Jurkat, Clone E6-1 (cell line): ENCODE measurements around the gene SKIC8. TPM values are rescaled to one million over a fixed set of nuclear protein-coding genes. Genes with fewer than 3 reads are reported as not detected.

Experiments
- DNase-seq: peaks from one replicate; pipeline ENCODE4 v3.0.0-alpha.2; 2011; ENCODE audit warnings: low read depth, low spot score
- H3K4me3 ChIP-seq: 2 replicates; pipeline ENCODE4 v1.5.1; 2011; ENCODE audit warnings: mild to moderate bottlenecking, low read length, control low read depth, moderate library complexity
- polyA plus RNA-seq: library from polyadenylated mRNA; unstranded; fragments of >200 nt; gene quantifications from one replicate; pipeline ENCODE4 v1.2.1, GENCODE V29; 2012; ENCODE audit warnings: missing spikeins; ENCODE audit not compliant: insufficient read length, insufficient read depth

The SKIC8 gene
- 138 TPM for polyA plus RNA-seq

DNA sequence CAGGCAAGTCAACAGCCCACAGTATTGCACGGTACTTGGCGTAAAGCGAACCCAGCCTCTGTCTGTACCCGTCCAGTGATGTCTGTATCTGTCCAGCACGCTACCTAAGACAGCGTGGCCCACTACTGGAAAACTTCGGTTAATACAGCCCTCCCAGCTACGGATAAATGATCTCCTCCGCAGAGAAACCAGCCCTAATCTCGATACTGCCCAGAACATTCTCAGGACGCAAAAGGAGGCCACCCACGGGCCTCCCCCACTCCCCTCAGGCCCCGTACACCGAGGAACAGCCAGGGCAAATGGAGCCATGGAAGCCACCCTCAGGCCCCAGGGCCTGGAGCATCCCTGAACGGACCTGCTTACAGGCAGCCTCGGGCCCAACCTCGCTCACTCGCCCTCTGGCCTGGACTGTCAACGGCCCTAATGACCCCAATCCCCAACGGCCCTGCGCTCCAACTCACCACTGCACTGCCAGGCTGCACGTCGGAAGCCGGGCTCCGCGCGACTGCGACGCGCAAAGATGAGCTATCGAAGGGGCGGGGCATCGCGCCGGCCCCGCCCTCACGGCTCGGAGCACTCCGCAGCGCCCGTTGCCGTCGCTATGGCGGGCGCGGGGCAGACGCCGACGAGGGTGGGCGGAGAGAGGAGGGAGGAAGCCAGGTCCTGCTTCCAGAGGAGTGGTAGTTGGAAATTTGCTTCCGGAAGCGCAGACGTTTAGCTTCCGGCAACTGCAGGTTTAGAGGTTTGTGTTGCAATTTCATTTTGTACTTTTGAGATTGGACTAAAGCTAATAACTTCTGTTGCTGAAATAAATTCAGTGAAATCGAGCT lies at the start of gene SKIC8:
Gene SKIC8 (minus strand): TSS at position 509 of the 830 bp plus-strand sequence. CDS start 3,923 bp downstream, outside the sequence.
- peak; percentile 91 for DNase-seq
- peak within 1 kb of the TSS; percentile 97 for H3K4me3 ChIP-seq

DNA sequence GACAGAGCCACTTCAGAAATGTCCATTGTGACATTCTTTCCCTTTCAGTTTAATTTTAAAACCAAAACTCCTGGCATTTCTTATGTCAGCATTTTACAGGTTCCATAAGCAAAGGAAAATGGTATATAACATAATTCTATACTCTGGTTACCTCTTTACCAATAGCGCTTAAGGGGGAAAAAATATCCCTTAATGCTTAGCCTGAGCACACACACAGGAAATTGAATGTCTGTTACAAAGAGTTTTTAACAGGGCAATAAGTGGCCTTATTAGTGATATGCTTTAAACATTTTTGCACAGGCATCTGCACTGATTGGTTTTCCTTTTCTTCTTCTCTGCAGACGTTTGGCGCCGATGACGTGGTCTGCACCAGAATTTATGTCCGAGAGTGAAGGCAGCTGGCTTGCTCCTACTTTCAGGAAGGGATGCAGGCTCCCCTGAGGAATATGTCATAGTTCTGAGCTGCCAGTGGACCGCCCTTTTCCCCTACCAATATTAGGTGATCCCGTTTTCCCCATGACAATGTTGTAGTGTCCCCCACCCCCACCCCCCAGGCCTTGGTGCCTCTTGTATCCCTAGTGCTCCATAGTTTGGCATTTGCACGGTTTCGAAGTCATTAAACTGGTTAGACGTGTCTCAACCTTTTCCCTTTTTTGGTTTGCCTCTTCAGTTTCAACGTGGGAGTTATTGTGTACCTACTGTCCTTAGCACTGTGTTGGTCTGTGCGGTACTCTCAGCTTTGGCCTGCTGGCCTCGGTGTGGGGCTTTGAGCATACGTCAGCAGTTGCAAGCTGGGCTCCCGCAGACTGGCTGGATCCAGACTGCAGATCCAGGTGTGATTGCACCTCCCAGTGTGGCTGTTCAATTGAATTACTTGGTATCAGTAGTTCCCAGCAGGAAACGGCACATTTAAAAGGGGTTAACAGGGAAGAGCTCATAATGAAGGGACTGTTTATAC lies 48.5 kb upstream of the SKIC8 start:
- no peak overlapping the region for H3K4me3 ChIP-seq
- DNase-seq = no peak

DNA sequence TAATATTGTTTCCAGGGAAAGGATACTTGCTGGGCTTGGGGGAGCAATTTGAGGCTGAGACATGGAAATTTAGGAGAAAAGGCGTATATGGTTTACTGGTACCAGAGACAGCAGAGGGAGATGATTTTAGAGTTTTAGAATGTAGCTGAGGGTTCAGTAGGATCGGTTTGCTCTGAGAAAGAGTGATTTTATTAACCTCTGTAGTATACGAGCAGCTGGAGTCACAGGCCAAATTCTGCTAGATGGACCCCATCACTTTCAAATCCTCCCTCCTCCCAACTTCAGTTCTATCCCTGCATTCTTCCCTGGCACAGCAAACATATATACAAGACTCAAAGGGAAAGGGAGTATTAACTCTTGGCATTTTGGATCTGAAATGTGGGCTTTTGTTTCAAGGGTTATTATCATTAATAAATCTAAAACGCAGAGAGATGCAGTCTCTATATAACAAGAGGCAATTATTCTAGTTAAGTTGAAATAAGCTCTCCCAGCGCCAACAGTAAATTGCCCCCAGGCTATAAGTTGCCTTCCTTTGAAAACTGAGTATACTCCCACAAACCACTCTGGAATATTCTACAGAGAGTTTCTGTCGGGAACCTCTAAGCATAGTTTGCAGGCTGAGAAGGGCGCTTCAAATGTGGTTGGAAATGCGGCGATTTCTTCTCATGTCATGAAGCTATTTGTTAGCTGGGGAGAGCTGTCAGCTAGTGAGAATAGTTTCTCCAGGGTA lies 46.2 kb upstream of the SKIC8 start:
- no peak overlapping the region for H3K4me3 ChIP-seq
- DNase-seq = no peak

DNA sequence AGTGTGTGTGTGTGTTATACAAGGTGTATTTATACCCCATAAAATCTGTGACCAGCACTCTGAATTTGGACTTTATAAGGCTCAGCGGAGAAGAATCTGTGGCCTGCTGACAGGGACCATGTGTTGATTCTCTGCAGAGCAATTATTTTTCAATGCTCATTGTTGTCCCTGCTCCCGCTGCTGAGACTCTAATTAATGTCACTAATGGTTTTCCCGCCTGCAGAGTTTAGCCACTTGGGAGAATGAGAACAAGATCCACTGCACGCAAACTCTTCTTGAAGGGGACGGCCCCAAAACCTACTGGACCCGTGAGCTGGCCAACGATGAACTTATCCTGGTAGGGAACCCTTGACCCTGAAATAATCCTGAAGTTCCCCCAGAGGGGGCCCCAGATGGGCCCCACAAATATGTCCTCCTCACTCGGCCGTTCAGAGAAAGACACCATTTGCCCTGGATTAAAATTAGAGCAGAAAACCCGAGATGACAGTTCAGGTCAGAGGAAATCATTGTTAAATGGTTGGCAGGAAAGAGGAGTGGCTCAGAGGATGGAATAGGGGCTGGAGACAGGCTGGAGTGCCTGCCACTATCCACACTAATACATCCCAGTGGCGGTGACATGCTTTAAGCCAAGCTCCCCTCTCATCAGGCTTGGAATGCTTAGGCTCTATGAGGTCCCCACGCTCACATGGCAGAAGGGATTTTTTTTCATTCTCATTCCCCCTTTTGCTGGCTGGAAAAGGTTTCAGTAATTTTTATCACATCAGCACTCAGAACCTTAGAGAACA lies 44.1 kb upstream of the SKIC8 start:
- no peak for DNase-seq
- no peak overlapping the region for H3K4me3 ChIP-seq

GRCh38 chr15:78342021-78342420 lies 42.6 kb upstream of the SKIC8 start:
- no peak for DNase-seq
- no peak overlapping the region for H3K4me3 ChIP-seq

GRCh38 chr15:78341057-78341987 lies 41.9 kb upstream of the SKIC8 start:
- no peak overlapping the region for H3K4me3 ChIP-seq
- no peak for DNase-seq

GRCh38 chr15:78340231-78341056 lies 41.0 kb upstream of the SKIC8 start, which contains the start of gene CRABP1:
Gene CRABP1 (plus strand): TSS chr15:78340353. CDS start chr15:78340429, 76 bp downstream.
- H3K4me3 ChIP-seq = no peak within 1 kb of the TSS
- no peak for DNase-seq

DNA sequence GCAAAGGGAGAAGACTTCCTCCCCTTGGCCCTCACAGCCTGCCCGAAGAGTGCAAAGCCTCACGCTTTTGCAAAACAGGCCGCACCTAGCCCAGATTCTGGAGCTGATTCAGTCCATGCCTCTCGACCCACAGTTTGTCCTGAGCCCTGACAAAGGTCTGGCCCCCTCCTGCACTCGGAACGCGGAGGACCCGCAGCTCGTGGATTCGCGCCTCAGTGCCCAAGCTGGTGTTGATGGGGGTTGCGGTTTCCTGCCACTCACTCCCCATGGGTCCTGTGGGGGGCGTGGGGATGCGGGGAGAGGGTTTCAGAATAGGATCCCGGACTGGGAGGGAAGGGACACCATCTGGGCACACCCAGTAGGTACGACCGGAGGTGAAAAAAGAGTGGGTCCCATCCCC lies 40.1 kb upstream of the SKIC8 start:
- H3K4me3 ChIP-seq = no peak overlapping the region
- DNase-seq = no peak

DNA sequence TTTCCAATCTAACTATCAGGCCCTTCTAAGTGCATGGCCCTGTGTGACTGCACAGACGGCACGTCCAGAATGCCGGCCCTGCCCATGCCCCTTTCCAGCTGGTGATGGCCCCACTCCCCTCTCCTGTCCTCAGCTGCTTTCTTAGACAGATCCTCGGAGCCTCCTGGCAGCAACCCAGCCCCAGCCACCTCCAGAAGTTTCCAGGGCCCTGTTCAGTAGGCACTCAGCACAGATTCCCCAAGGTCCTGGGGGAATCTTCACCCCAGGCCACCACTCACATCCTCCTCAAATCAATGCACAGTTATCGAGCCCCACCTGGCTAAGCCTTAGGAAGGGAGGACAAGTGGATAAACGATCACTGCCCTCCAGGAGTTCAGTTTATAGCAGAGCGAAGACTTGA lies 39.4 kb upstream of the SKIC8 start:
- DNase-seq = no peak
- no peak overlapping the region for H3K4me3 ChIP-seq

DNA sequence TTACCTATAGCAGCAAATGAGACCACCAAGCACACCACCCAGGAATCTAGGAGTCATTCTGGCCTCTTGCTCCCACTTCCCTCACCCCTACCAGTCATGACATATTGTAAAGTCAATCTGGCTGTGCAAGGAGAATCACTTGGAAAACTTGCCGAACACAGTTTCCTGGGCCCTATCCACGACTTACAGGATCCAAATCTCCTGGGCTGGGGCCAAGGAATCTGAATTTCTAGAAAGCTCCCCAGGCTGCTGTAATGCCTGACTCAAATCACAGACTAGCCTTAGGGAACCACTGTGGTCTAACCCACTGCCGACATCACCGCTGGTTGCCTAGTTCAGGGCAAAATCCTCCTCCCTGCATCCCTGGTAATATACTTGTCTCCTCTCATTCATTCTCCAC lies 36.6 kb upstream of the SKIC8 start:
- H3K4me3 ChIP-seq = no peak overlapping the region
- DNase-seq = no peak

DNA sequence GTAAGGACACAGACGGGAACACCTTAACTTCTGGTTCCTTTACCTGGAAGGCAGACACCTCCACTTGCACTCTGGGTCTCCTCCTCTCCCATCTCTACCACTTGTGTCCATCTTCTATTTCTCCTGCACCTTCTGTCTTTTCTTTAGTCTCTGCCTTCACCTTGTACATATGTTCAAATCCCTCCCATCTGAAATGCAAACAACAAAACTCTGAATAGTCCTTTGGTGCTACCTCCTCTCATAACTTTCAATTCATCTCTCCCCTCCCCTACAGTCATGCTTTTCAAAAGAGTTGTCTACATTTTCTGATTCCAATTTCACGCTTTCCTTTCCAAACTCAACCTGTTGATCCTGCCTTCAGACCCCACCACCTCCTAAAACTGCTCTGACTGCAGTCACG lies 35.4 kb upstream of the SKIC8 start:
- no peak overlapping the region for H3K4me3 ChIP-seq
- no peak for DNase-seq

DNA sequence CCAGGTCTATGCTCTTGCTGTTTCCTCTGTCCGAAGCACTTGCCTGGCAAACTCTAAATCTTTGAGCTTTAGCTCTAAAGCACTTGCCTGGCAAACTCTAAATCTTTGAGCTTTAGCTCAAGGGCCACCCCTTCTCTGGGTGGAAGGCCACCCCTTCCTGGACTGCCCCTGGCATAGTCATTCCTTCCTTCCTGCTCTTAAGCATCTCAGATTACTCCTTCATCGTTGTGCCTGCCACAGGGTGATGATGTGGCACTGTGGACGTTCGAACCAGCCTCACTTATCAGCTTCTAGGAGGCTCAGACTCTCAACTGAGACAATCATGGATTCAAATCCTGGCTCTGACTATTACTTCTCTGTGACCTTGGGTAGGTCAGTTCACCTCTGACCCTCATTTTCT lies 30.2 kb upstream of the SKIC8 start:
- DNase-seq = no peak

DNA sequence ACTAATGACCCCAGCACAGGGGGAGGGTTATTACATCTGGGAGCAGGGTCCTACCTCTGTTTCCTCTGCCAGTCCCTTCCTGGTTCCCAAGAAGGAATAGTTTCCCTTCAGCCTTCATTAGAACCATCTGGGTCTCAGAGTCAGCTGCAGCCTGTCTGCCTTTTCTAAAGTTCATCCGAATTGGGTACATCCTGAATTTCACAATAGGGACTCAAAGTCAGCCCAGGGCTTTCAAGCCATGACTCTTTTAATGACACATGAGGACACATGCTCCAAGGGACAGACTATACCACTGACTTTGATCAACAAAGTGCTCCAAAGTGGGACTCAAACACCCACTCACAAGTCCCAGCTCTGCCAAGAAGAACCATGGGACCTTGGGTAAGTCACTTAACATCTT lies 28.1 kb upstream of the SKIC8 start:
- no peak overlapping the region for H3K4me3 ChIP-seq
- DNase-seq = no peak

More for the DNA sequence above, 30.2 kb upstream of the SKIC8 start:
- H3K4me3 ChIP-seq = no peak overlapping the region

DNA sequence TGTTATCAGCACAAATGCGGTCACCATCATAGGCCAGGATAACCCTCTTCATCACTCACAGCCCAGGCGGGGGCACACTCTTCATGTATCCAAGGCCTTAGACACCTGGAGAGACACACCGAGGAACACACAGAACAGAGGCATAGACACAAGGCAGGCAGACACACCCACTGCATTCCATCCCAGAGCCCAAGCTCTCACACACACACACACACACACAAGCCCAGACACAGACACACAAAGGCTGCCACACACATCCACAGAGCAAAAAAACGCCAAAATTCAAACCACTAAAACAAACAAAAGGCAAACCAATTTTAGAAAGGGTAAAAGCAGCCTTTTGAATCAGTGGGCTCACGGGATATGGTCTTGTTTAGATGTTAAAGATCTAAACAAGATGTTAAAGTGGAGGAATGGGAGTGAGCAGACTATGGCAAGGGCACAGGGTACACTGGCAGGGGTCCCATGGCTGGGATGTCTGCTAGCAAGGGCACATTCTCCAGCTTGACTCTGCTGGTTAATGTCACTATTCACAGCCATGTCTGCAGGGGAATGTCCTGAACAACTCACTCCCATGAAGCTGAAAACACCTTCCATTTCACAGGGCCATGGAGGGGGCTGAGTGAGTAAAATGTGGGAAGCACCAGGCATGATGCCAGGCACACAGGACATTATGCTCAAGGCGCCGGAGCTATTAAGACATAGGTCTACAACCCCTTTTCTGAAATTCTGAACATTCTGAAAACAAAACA lies 25.9 kb upstream of the SKIC8 start:
- H3K4me3 ChIP-seq = no peak overlapping the region
- DNase-seq = no peak

DNA sequence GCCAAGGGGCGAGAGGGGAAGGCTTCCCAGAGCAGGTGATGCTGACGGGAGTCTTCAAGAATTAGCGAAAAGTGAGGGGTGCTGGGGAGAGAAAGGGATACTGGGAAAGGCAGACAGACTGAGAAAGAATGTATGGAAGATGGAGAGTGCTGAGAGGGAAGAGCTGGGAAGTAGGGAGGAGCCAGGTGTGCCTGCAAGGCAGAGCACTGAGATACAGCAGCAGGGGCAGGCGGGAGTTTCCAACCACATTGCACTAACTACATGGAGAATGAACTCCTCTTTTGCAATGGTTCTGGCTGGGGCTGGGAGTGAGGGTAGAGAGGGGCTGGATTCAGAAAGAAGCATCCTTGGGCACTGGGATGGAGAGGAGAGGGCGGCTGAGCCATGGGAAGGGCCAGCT lies 24.7 kb upstream of the SKIC8 start:
- DNase-seq = no peak
- no peak overlapping the region for H3K4me3 ChIP-seq

GRCh38 chr15:78323693-78324092 lies 24.3 kb upstream of the SKIC8 start:
- H3K4me3 ChIP-seq = no peak overlapping the region
- no peak for DNase-seq
